ENCODE data around the gene CDHR5. TPM values are rescaled to one million over a fixed set of nuclear protein-coding genes. Genes with fewer than 3 reads are reported as not detected.

CDHR5 gene
- total RNA-seq, 4 donors from 2014 or later: 256 to 1,063 (median 597) TPM

- no peak overlapping the region for H3K4me3 ChIP-seq
- no peak overlapping the region for H3K27ac ChIP-seq
- in situ Hi-C loops (cut with MboI; ENCODE audit: low pct_ligation_motif_present in 1 of 4, low pct_unique_long_range_greater_than_20kb in 1 of 4, low sequenced_read_pairs in 3 of 4) (no loop called here), intact Hi-C loops (cut with DNase I; ENCODE audit: low total_unique reads) (no loop called here)
- WGBS, 2 donors (ENCODE audit: low coverage in 1 of 2): 94% methylated on average over 18 of the region's 18 CpGs; no CpG with 5 or more reads in 1 of the 2 donors
- DNase-seq: no peak
- no peaks in the 10 kb centered on the region for H3K9me3 ChIP-seq
- H3K4me1 ChIP-seq: peaks cover 20 to 38% (median 29%) of the 10 kb centered on the region in 4 donors
- H3K27me3 ChIP-seq: no peaks in the 10 kb centered on the region
- H3K36me3 ChIP-seq: peaks cover 0 to 56% (median 29%) of the 10 kb centered on the region in 4 donors
- TF ChIP-seq POLR2AphosphoS5 (IDR thresholded peaks at IDR 0.05) (no peak), CTCF (IDR thresholded peaks at IDR 0.05) (no peak), POLR2A (IDR thresholded peaks at IDR 0.05) (no peak), EP300 (IDR thresholded peaks at IDR 0.05; ENCODE audit: low read depth) (no peak)
These were observed 14.5 kb downstream of the CDHR5 start for GRCh38 chr11:610146-610801.

DNA sequence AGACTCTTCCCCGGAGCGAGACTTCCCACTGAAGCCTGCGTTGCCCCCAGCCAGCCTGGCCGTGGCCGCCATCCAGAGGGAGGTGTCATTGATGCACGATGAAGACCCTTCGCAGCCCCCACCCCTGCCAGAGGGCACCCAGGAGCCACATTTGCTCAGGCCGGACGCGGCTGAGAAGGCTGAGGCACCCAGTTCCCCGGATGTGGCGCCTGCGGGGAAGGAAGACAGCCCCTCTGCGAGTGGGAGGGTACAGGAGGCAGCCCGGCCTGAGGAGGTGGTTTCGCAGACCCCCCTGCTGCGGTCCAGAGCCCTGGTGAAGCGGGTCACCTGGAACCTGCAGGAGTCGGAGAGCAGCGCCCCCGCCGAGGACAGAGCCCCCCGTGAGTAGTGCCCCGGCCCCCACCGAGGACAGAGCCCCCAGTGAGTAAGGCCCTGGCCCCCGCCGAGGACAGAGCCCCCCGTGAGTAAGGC lies 15.4 kb downstream of the CDHR5 start:
- H3K36me3 ChIP-seq: peaks cover 0 to 63% (median 33%) of the 10 kb centered on the region in 4 donors
- no peaks in the 10 kb centered on the region for H3K27me3 ChIP-seq
- H3K4me1 ChIP-seq: peaks cover 11 to 29% (median 20%) of the 10 kb centered on the region in 4 donors
- no peak for DNase-seq
- TF ChIP-seq POLR2AphosphoS5 (IDR thresholded peaks at IDR 0.05): no peak
- no peak for TF ChIP-seq POLR2A (IDR thresholded peaks at IDR 0.05)
- TF ChIP-seq CTCF (IDR thresholded peaks at IDR 0.05): no peak
- TF ChIP-seq EP300 (IDR thresholded peaks at IDR 0.05; ENCODE audit: low read depth): no peak
- intact Hi-C loops (cut with DNase I; ENCODE audit: low total_unique reads): no loop called here
- no peaks in the 10 kb centered on the region for H3K9me3 ChIP-seq
- in situ Hi-C loops (cut with MboI; ENCODE audit: low pct_ligation_motif_present in 1 of 4, low pct_unique_long_range_greater_than_20kb in 1 of 4, low sequenced_read_pairs in 3 of 4): no loop called here
- no peak overlapping the region for H3K4me3 ChIP-seq
- WGBS, 2 donors (ENCODE audit: low coverage in 1 of 2): 91 to 95% methylated on average over 4 to 15 of the region's 28 CpGs
- no peak overlapping the region for H3K27ac ChIP-seq

DNA sequence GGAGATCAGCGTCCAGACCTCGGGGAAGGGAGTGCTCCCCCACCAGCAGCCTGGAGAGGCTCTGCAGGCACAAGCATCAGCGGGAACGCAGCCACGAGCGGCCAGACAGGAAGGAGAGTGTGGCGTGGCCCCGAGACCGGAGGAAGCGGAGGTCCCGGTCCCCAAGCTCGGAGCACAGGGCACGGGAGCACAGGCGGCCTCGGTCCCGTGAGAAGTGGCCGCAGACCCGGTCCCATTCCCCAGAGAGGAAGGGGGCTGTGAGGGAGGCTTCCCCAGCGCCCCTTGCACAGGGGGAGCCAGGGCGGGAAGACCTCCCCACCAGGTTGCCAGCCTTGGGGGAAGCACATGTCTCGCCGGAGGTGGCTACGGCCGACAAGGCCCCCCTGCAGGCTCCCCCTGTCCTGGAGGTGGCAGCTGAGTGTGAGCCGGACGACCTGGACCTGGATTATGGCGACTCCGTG lies 15.9 kb downstream of the CDHR5 start:
- TF ChIP-seq EP300 (IDR thresholded peaks at IDR 0.05; ENCODE audit: low read depth) (no peak), POLR2AphosphoS5 (IDR thresholded peaks at IDR 0.05) (no peak), POLR2A (IDR thresholded peaks at IDR 0.05) (no peak), CTCF (IDR thresholded peaks at IDR 0.05) (no peak)
- H3K4me1 ChIP-seq: peaks cover 6 to 24% (median 14%) of the 10 kb centered on the region in 4 donors
- no peak for DNase-seq
- H3K27ac ChIP-seq: no peak overlapping the region
- peaks cover 0 to 68% (median 36%) of the 10 kb centered on the region in 4 donors for H3K36me3 ChIP-seq
- in situ Hi-C loops (cut with MboI; ENCODE audit: low pct_ligation_motif_present in 1 of 4, low pct_unique_long_range_greater_than_20kb in 1 of 4, low sequenced_read_pairs in 3 of 4) (no loop called here), intact Hi-C loops (cut with DNase I; ENCODE audit: low total_unique reads) (no loop called here)
- H3K4me3 ChIP-seq: no peak overlapping the region
- H3K27me3 ChIP-seq: no peaks in the 10 kb centered on the region
- H3K9me3 ChIP-seq: no peaks in the 10 kb centered on the region
- 87 to 88% methylated on average over 14 to 28 of the region's 28 CpGs for WGBS, 2 donors (ENCODE audit: low coverage in 1 of 2)

DNA sequence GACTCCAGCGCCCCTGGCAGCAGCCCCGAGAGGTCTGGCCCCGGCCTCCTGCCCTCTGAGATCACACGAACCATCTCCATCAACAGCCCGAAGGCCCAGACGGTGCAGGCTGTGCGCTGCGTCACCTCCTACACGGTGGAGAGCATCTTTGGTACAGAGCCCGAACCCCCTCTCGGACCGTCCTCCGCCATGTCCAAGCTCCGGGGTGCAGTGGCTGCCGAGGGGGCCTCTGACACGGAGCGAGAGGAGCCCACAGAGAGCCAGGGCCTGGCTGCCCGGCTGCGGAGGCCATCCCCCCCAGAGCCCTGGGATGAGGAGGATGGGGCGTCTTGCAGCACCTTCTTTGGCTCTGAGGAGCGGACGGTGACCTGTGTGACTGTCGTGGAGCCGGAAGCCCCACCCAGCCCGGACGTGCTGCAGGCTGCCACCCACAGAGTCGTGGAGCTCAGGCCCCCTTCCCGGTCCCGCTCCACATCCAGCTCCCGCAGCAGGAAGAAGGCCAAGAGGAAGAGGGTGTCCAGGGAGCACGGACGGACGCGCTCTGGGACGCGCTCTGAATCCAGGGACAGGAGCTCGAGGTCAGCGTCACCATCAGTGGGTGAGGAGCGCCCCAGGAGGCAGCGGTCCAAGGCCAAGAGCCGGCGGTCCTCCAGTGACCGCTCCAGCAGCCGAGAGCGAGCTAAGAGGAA lies 16.6 kb downstream of the CDHR5 start:
- no peak overlapping the region for H3K4me3 ChIP-seq
- intact Hi-C loops (cut with DNase I; ENCODE audit: low total_unique reads) (no loop called here), in situ Hi-C loops (cut with MboI; ENCODE audit: low pct_ligation_motif_present in 1 of 4, low pct_unique_long_range_greater_than_20kb in 1 of 4, low sequenced_read_pairs in 3 of 4) (no loop called here)
- no peaks in the 10 kb centered on the region for H3K27me3 ChIP-seq
- TF ChIP-seq POLR2A (IDR thresholded peaks at IDR 0.05) (no peak), POLR2AphosphoS5 (IDR thresholded peaks at IDR 0.05) (no peak), EP300 (IDR thresholded peaks at IDR 0.05; ENCODE audit: low read depth) (no peak), CTCF (IDR thresholded peaks at IDR 0.05) (no peak)
- H3K9me3 ChIP-seq: no peaks in the 10 kb centered on the region
- DNase-seq: no peak
- H3K4me1 ChIP-seq: peaks cover 3 to 18% (median 9%) of the 10 kb centered on the region in 4 donors
- 90 to 93% methylated on average over 3 to 45 of the region's 45 CpGs for WGBS, 2 donors (ENCODE audit: low coverage in 1 of 2)
- H3K36me3 ChIP-seq: peaks cover 0 to 74% (median 36%) of the 10 kb centered on the region in 4 donors
- H3K27ac ChIP-seq: no peak overlapping the region
